ENCODE measurements around the gene HDGFL3.
"Not testable (repeated sequence)": the region's sequence is repeated elsewhere in the genome, so short reads cannot be mapped to it uniquely, and the experiment has no call there.

Gene HDGFL3

DNA sequence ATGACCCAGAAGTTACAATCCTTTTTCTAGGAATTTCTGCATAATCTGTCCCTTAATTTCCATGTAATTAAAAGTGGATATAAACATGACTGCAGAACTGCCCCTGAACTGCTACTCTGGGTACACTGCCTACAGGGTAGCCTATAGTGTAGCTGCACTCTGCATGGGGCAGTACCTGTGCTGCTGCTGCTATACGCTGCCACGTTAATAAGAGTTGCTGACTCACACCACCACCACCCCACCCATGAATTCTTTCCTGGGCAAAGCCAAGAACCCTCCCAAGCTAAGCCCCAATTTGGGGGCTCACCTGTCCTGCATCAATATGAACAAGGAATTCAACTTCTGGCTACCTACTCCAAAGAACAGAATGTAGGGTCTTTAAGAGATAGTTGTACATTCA is 13.9 kb downstream of the HDGFL3 start:
- no peak for DNase-seq (ENCODE audit: low spot score)

- DNase-seq (ENCODE audit: low spot score): no peak
Observed at GRCh38 chr15:83192742-83193141, 14.9 kb downstream of the HDGFL3 start.

DNA sequence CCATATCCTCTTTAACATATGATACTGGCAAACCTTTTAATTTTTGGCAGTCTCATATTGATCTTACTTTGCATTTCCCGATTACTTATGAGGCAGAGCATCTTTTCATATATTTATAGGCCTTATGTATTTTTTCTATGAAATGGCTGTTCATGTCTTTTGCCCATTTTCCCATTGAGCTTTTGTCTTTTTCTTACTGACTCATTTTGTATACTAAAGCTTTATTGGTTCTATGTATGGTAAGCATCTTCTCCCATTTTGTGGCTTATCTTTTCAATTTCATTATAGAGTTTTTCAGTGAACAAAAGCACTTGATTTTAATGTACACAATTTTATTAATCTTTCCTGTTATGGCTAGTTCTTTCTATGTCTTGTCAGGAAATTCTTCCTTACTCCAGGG is 17.2 kb downstream of the HDGFL3 start:
- no peak for DNase-seq (ENCODE audit: low spot score)

DNA sequence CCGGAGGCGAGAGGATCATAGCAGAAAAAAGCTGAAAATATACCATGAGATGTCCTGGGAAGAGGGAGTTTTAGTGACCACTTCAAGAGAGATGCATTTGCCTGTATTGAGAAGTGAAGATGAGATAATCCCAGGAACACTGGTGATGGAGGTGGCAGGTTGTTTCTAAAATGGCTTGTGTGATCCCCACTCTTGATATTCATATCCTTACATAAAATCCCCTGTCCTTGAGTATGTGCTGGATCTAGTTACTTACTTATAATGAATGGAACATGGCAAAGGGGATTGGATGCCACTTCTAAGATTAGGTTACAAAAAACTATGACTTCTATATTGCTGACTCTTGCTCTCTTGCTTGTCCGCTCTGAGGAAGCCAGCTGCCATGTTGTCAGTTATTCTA is 22.1 kb downstream of the HDGFL3 start:
- DNase-seq (ENCODE audit: low spot score): no peak

DNA sequence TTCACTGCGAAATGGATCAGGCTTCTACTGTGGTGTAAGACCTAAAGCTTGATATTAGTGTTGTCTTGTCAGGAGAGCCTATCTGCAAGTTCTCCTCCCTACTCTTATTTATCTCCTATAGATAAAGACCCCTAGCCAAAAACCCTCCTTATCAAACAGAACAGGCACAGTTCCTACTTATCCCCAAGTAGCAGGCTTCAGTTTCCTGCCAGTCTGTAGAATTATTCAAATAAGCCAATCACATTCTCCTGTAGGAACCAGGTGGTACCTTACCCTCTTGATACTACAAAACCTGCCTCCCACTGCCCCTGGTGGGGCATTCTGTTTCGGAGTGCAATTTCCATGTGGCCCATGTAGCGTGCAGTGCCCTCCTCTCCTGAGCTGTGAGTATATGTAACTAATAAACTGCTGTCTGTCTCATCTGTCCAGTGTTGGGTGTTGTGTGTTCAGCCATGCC is 28.7 kb downstream of the HDGFL3 start:
- DNase-seq (ENCODE audit: low spot score): no peak

DNA sequence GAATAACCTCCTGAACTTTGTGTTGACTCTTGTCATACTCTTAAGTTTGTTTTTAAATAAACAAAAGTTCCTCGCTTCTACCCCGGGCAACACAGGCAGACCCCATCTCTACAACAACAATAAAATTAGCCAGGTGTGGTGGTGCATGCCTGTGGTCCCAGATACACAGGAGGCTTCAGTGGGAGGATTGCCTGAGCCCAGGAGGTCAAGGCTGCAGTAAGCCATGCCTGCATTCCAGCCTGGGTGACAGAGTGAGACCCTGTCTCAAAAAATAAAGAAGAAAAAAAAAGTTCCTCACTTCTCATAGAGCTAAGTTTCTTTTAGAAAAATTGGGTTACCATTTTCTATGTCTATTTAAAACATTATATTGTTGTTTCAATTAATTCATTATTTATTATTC is 29.2 kb downstream of the HDGFL3 start:
- no peak for DNase-seq (ENCODE audit: low spot score)

DNA sequence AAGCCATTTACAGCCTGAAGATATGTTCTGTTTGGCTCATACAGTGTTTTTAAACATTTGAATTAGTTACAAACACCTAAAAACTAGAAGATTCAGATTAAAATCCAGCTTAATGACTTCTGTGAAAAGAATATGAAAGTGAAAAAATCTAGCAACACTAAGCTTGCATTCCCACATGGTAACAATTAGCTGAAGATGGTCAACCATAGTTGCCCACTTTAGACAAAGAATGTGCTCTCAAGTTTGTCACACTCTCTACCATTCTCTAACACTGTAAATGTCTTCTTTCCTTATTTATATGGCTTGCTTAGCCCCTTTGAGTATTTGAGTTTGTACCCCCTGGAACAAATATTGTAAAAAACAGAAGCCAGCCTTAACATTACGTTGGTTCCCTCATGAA is 32.7 kb downstream of the HDGFL3 start:
- peak; percentile 26 for DNase-seq (ENCODE audit: low spot score)

- DNase-seq (ENCODE audit: low spot score): no peak
Observed at GRCh38 chr15:83170474-83171165, 37.0 kb downstream of the HDGFL3 start.

GRCh38 chr15:83169576-83169975 is 38.0 kb downstream of the HDGFL3 start:
- not testable (repeated sequence) for DNase-seq (ENCODE audit: low spot score)

DNA sequence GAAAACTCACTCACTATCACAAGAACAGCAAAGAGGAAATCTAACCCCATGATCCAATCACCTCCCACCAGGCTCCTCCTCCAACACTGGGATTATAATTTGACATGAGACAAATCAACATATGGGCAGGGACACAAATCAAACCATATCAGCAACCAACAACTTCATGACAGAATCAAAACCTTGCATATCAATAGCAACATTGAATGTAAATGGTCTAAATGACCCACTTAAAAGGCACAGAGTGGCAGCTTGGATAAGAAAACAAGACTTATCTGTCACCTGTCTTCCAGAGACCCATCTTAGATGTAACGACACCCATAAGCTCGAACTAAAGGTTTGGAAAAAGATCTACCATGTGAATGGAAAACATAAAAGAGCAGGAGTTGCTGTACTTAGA is 40.8 kb downstream of the HDGFL3 start:
- DNase-seq (ENCODE audit: low spot score): no peak

GRCh38 chr15:83166218-83166617 is 41.4 kb downstream of the HDGFL3 start:
- DNase-seq (ENCODE audit: low spot score): no peak

DNA sequence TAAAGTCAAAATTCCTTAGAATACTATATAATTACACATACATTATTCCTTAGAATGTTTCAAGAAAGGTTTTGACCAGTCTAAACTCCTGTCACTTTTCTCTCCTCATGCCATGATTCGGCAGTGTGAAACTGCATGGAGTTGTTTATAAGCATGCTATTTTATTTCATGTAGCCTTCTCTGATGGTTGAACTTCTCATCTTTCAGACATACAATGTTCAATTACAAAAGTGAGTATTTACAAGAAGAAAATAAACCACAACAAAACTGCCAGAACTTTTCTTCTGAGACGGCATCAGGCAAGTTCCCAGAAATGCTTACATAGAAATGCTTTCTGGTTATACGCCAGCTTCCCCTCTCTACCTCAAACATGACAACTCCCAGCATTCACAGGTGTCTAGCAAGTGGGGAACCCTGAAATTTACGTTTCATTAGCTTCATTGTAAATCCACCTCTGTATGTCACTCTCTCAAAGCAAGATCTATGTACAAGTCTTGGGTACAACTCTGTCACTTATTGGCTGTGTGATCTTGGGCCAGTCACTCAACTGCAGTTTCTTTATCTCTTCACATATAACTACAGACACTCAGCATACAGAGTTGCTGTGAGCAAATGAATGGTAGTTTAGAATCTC is 42.7 kb downstream of the HDGFL3 start:
- DNase-seq (ENCODE audit: low spot score): no peak

GRCh38 chr15:83164111-83164770 is 43.4 kb downstream of the HDGFL3 start:
- DNase-seq (ENCODE audit: low spot score): no peak

DNA sequence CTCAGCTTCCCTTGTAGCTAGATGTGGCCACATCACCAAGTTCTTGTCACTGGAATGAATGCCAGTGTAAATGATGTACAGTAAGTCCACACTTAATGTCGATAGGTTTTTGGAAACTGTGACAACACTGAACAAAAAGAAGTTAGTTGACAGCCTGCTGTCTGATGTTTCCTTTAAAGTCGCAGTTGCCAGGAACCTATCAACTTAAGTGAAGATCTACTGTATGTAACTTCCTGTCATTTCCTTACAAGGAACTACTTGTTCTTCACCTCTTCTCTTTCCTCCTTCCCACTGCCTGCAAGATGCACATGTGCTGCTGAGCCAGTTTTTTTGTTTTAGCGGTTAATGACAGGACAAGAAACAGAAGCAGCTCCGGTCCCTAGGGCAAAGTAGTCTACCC is 44.6 kb downstream of the HDGFL3 start:
- no peak for DNase-seq (ENCODE audit: low spot score)

- no peak for DNase-seq (ENCODE audit: low spot score)
Observed at GRCh38 chr15:83160741-83161140, 46.9 kb downstream of the HDGFL3 start.

GRCh38 chr15:83158393-83158792 is 49.2 kb downstream of the HDGFL3 start:
- no peak for DNase-seq (ENCODE audit: low spot score)

DNA sequence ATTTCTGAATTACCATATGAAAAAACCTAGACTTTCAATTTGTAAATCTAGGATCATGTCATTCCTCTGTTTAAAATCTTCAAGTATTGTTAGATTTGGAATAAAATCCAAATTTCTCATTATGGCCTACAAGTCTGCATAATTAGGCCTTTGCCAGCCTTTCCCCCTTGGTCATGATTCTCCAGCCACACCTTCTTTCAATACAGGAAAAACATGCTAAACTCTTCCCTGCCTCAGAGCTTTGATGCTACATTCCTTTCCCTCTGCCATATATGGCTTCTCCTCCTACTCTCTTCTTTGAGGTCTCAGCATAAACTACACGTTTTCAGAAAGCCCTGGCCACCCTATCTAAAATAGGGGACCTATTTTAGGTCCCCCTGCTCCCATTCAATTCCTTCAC is 51.7 kb downstream of the HDGFL3 start:
- DNase-seq (ENCODE audit: low spot score): no peak

GRCh38 chr15:83153288-83153687 is 54.3 kb downstream of the HDGFL3 start:
- peak; percentile 11 for DNase-seq (ENCODE audit: low spot score)

DNA sequence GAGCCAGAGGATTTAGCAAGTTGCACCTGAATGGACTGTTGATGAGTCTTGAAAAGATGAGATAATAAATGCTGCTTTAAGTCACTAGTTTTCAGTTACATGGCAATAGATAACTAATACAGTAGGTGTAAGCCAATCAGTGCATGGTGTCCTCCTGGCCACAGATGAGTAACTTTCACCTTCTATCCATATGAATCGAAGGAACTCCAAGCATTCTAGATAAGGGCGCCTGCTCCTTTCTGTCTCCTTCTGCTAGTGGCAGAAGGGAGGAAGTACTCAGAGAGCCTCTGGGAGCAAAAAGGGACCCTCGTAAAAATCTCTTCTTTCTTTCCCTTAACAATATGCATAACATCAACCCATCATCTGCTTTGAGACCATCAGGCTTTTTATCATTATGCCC is 62.9 kb downstream of the HDGFL3 start:
- DNase-seq (ENCODE audit: low spot score): no peak

GRCh38 chr15:83142151-83142550 is 65.5 kb downstream of the HDGFL3 start:
- DNase-seq (ENCODE audit: low spot score): not testable (repeated sequence)

DNA sequence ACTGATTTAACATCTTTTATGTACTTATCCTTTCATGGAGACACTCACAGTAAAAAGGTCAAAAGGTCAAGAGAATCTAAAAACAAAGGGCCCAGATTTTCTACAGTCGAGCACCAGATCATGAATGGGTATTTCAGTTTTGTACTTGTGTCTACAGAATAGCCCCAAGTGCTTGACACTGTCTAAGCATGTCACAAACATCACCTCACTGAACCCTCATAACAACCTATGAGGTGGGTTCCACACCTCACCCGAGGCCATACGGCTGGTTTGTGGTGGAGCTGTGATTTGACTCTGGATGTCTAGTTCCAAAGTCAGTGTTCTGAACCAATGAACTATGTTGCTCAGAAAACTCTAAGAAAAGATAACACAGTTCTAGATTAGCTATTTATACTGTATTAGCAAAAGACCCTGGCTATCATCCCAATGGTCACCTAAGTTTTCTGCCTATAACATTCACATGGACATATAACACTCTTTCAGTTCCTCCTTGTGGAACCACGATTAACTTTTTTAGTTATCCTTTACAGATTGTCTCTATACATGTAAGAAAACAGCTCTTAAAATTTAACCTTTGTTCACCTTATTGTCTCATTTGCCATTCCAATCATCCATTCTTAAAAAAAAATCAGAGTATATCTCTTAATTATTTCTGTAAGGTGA is 74.6 kb downstream of the HDGFL3 start:
- no peak for DNase-seq (ENCODE audit: low spot score)

DNA sequence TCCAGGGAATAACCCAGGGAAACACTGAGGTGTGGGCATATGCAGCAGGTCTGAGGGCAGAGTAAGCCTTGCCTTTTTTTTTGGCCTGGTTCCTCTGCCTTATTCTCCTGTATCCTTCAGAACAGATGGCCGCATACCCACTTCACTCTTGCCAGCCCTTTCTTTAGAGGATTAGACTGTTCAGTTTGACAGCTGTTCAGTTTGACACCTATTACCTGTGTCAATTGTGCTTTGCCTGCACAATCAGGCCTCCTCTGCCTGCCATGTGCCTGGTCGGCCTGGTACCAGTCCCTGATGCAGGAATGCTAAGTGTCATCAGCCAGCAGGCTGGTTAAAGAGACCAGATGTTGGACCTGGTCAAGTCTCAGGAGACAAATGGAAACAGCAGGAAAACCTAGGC is 77.8 kb downstream of the HDGFL3 start:
- no peak for DNase-seq (ENCODE audit: low spot score)

All from GM03348 (cell line).